ENCODE data around the gene MOB3B. TPM values are rescaled to one million over a fixed set of nuclear protein-coding genes. Genes with fewer than 3 reads are reported as not detected.
A peak's percentile ranks its signal among the peaks of the same experiment; 100 is the strongest.

MOB3B gene
- polyA plus RNA-seq, 2 of the 4 experiments (the other 2 are of a cell fraction) = 6.0 to 6.4 TPM

DNA sequence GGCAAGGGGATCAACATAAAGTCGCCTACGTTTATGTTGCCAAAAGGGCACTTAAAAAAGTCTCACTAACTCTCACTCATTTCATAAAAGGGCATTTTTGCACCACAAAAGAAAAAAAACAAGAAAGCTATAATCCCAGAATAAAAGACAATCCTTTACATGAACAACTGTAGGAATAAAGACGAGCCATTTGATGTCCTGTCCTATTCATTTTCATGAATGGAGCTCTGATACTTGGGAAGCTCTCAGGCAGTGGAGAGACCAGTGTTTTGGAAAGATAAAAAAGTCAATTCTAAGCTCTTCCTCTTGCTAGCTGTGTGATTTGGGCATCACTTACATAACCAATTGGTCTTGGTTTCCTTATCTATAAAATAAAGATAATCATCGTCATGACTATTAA, 137.2 kb downstream of the MOB3B start:
- no peak for TF ChIP-seq MYC (IDR thresholded peaks at IDR 0.05; ENCODE audit: borderline replicate concordance, low read length)
- TF ChIP-seq HOXB13 (CRISPR knock-in tag; IDR thresholded peaks at IDR 0.05; ENCODE audit: low read depth) = no peak
- TF ChIP-seq CEBPB (IDR thresholded peaks at IDR 0.05) = no peak
- no peak for TF ChIP-seq POLR2A (IDR thresholded peaks at IDR 0.05; ENCODE audit: low read length)
- TF ChIP-seq HEYL (CRISPR knock-in tag; IDR thresholded peaks at IDR 0.05) = no peak
- TF ChIP-seq HOXA7 (CRISPR knock-in tag; IDR thresholded peaks at IDR 0.05) = no peak
- H3K27ac ChIP-seq = no peak overlapping the region
- no peak for ATAC-seq
- H3K4me3 ChIP-seq = no peak overlapping the region
- POLR2A ChIA-PET = no interaction called here
- peak; percentile 32 for FAIRE-seq
- H3K4me1 ChIP-seq = peaks cover 20% of the 10 kb centered on the region; the same call in 2 of the 3 replicates
- 78% methylated on average over 4 of the region's 4 CpGs for WGBS (ENCODE audit: missing lambda C conversion rate)
- no peaks in the 10 kb centered on the region for H3K9me3 ChIP-seq
- CTCF ChIA-PET = interaction anchor here (0.5 to 1.4 kb wide), 4 partner anchors 9 to 440 kb away, joined by 3 to 4 read pairs (median 4); no protein-coding TSS in a partner anchor
- no peak for DNase-seq (ENCODE audit: low read depth in 1 of 2, low spot score in 1 of 2)
- no peak overlapping the region for H3K4me2 ChIP-seq

- no peak for DNase-seq (ENCODE audit: low read depth in 1 of 2, low spot score in 1 of 2)
- ATAC-seq = no peak
- Histone ChIP-seq H3K4me1 (peaks cover 23% of the 10 kb centered on the region; the same call in 2 of the 3 replicates), H3K27ac (no peak overlapping the region), H3K4me3 (no peak overlapping the region), H3K9me3 (no peaks in the 10 kb centered on the region), H3K4me2 (no peak overlapping the region)
- FAIRE-seq = no peak
- ChIA-PET CTCF (interaction anchor here (1.5 kb wide), 1 partner anchor 13 kb away, joined by 4 read pairs; no protein-coding TSS in a partner anchor), POLR2A (no interaction called here)
- TF ChIP-seq RARB (CRISPR knock-in tag; IDR thresholded peaks at IDR 0.05) (no peak), SREBF2 (IDR thresholded peaks at IDR 0.05) (no peak), MAZ (IDR thresholded peaks at IDR 0.05; ENCODE audit: borderline replicate concordance, low read depth, low read length) (no peak), PBX3 (IDR thresholded peaks at IDR 0.05) (no peak), RAD21 (conservative IDR thresholded peaks at IDR 0.05 in 1 of 2, IDR thresholded peaks at IDR 0.05 in 1 of 2) (no peak), BCL3 (IDR thresholded peaks at IDR 0.05) (no peak), BHLHE40 (IDR thresholded peaks at IDR 0.05; ENCODE audit: low read depth, low read length) (no peak), ATOH8 (CRISPR knock-in tag; IDR thresholded peaks at IDR 0.05; ENCODE audit: low read depth) (no peak), FOSB (CRISPR knock-in tag; IDR thresholded peaks at IDR 0.05) (no peak), EHF (CRISPR knock-in tag; IDR thresholded peaks at IDR 0.05) (no peak), MAFK (IDR thresholded peaks at IDR 0.05; ENCODE audit: partially characterized antibody) (no peak), ZFP36 (IDR thresholded peaks at IDR 0.05; ENCODE audit: borderline replicate concordance, partially characterized antibody) (no peak), RFX5 (IDR thresholded peaks at IDR 0.05) (no peak), SMC3 (IDR thresholded peaks at IDR 0.05) (no peak), HEYL (CRISPR knock-in tag; IDR thresholded peaks at IDR 0.05) (no peak), MYC (IDR thresholded peaks at IDR 0.05; ENCODE audit: borderline replicate concordance, low read length) (no peak)
- TF ChIP-seq, protein P1, sequence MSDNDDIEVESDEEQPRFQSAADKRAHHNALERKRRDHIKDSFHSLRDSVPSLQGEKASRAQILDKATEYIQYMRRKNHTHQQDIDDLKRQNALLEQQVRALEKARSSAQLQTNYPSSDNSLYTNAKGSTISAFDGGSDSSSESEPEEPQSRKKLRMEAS (IDR thresholded peaks at IDR 0.05) = no peak
- TF ChIP-seq, protein P2, sequence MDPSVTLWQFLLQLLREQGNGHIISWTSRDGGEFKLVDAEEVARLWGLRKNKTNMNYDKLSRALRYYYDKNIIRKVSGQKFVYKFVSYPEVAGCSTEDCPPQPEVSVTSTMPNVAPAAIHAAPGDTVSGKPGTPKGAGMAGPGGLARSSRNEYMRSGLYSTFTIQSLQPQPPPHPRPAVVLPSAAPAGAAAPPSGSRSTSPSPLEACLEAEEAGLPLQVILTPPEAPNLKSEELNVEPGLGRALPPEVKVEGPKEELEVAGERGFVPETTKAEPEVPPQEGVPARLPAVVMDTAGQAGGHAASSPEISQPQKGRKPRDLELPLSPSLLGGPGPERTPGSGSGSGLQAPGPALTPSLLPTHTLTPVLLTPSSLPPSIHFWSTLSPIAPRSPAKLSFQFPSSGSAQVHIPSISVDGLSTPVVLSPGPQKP (IDR thresholded peaks at IDR 0.05; ENCODE audit: low read depth, low read length) = no peak
- 47% methylated on average over 9 of the region's 9 CpGs for WGBS (ENCODE audit: missing lambda C conversion rate)
Observed at GRCh38 chr9:27391040-27391895, 138.3 kb downstream of the MOB3B start.
